GM15510 (cell line): Measurements from ENCODE around the gene TTPAL.

Source experiments
- POLR2A ChIP-seq: IDR thresholded peaks from 3 replicates; pipeline ENCODE4 v1.6.1; 2011; ENCODE audit warnings: borderline replicate concordance; ENCODE audit not compliant: insufficient read length; ENCODE audit errors: extremely low read depth

The TTPAL gene

GRCh38 chr20:44496976-44497375 is 21.3 kb downstream of the TTPAL start:
- TF ChIP-seq POLR2A = no peak

GRCh38 chr20:44497761-44498160 is 22.1 kb downstream of the TTPAL start:
- TF ChIP-seq POLR2A = no peak

GRCh38 chr20:44500221-44500620 is 24.5 kb downstream of the TTPAL start:
- no peak for TF ChIP-seq POLR2A

- no peak for TF ChIP-seq POLR2A
These were observed 25.8 kb downstream of the TTPAL start for GRCh38 chr20:44501448-44501847.

GRCh38 chr20:44502968-44503367 is 27.3 kb downstream of the TTPAL start:
- no peak for TF ChIP-seq POLR2A

- no peak for TF ChIP-seq POLR2A
These were observed 29.0 kb downstream of the TTPAL start for GRCh38 chr20:44504402-44505307.

- no peak for TF ChIP-seq POLR2A
These were observed 34.1 kb downstream of the TTPAL start for GRCh38 chr20:44509762-44510161.

GRCh38 chr20:44513871-44514270 is 38.2 kb downstream of the TTPAL start:
- TF ChIP-seq POLR2A = no peak

- no peak for TF ChIP-seq POLR2A
These were observed 40.8 kb downstream of the TTPAL start for GRCh38 chr20:44516491-44516890.

GRCh38 chr20:44517454-44517853 is 41.8 kb downstream of the TTPAL start:
- TF ChIP-seq POLR2A = no peak

GRCh38 chr20:44518248-44518647 is 42.6 kb downstream of the TTPAL start:
- no peak for TF ChIP-seq POLR2A

GRCh38 chr20:44520881-44521280 is 45.2 kb downstream of the TTPAL start:
- TF ChIP-seq POLR2A = no peak

GRCh38 chr20:44521484-44522481 is 46.1 kb downstream of the TTPAL start, which contains the start of gene SERINC3:
Gene SERINC3 (minus strand): TSS chr20:44522070. CDS start chr20:44521951, 119 bp downstream.
- TF ChIP-seq POLR2A = peak; percentile 85

- no peak for TF ChIP-seq POLR2A
These were observed 47.2 kb downstream of the TTPAL start for GRCh38 chr20:44522841-44523240.

- no peak for TF ChIP-seq POLR2A
These were observed 48.1 kb downstream of the TTPAL start for GRCh38 chr20:44523746-44524145.
